H9 (cell line): ENCODE results near the gene ZNF423. TPM values are rescaled to one million over a fixed set of nuclear protein-coding genes. Genes with fewer than 3 reads are reported as not detected.
A peak's percentile ranks its signal among the peaks of the same experiment; 100 is the strongest.

ENCODE experiments used
- DNase-seq: peaks from one replicate; pipeline ENCODE4 v3.0.0-alpha.2; 2017
- H2AFZ ChIP-seq: one replicate; pipeline ENCODE4 v1.6.1; 2013; ENCODE audit warnings: mild to moderate bottlenecking, low read length, control low read depth, moderate library complexity
- H2AK5ac ChIP-seq: 2 replicates; pipeline ENCODE4 v1.6.1; 2013; ENCODE audit warnings: low read length, control low read depth, mixed read lengths; ENCODE audit not compliant: insufficient read length
- H2BK120ac ChIP-seq: one replicate; pipeline ENCODE4 v1.6.1; 2013; ENCODE audit warnings: low read depth, mild to moderate bottlenecking, low read length, control low read depth, inconsistent platforms; ENCODE audit not compliant: poor library complexity, severe bottlenecking
- H2BK12ac ChIP-seq: 2 replicates; pipeline ENCODE4 v1.6.1; 2013; ENCODE audit warnings: low read length, control low read depth, mixed read lengths, low read depth; ENCODE audit not compliant: insufficient read length
- H2BK15ac ChIP-seq: 2 replicates; pipeline ENCODE4 v1.6.1; 2013; ENCODE audit warnings: low read depth, low read length, control low read depth
- H2BK20ac ChIP-seq: one replicate; pipeline ENCODE4 v1.6.1; 2013; ENCODE audit warnings: low read depth, mild to moderate bottlenecking, low read length, control low read depth, inconsistent platforms; ENCODE audit not compliant: poor library complexity, severe bottlenecking
- H2BK5ac ChIP-seq: 2 replicates; pipeline ENCODE4 v1.6.1; 2013; ENCODE audit warnings: low read length, control low read depth, mixed read lengths; ENCODE audit not compliant: insufficient read length
- H3K14ac ChIP-seq: 2 replicates; pipeline ENCODE4 v1.6.1; 2013; ENCODE audit warnings: low read length, control low read depth; ENCODE audit not compliant: insufficient read depth
- H3K18ac ChIP-seq: 2 replicates; pipeline ENCODE4 v1.6.1; 2013; ENCODE audit warnings: low read depth, mild to moderate bottlenecking, mixed read lengths, low read length, control low read depth; ENCODE audit not compliant: insufficient read length
- H3K23ac ChIP-seq: 2 replicates; pipeline ENCODE4 v1.6.1; 2013; ENCODE audit warnings: low read length, control low read depth, mixed read lengths, low read depth; ENCODE audit not compliant: insufficient read length
- H3K23me2 ChIP-seq: 2 replicates; pipeline ENCODE4 v1.6.1; 2013; ENCODE audit warnings: low read depth, mild to moderate bottlenecking, mixed read lengths, low read length, control low read depth; ENCODE audit not compliant: insufficient read length, poor library complexity, severe bottlenecking
- H3K27ac ChIP-seq: 2 replicates; pipeline ENCODE4 v1.5.1; 2013; ENCODE audit warnings: low read length, control low read depth, mixed read lengths, low read depth; ENCODE audit not compliant: insufficient read length
- H3K27me3 ChIP-seq: 2 replicates; pipeline ENCODE4 v1.6.1; 2013; ENCODE audit warnings: low read length, control low read depth, inconsistent platforms; ENCODE audit not compliant: insufficient read depth
- H3K4ac ChIP-seq: 2 replicates; pipeline ENCODE4 v1.6.1; 2013; ENCODE audit warnings: low read depth, mild to moderate bottlenecking, control low read depth, inconsistent platforms, low read length, moderate library complexity
- H3K4me1 ChIP-seq: 2 replicates; pipeline ENCODE4 v1.6.1; 2013; ENCODE audit warnings: low read length, control low read depth, inconsistent platforms; ENCODE audit not compliant: insufficient read depth
- H3K4me2 ChIP-seq: 2 replicates; pipeline ENCODE4 v1.6.1; 2013; ENCODE audit warnings: low read length, control low read depth, mixed read lengths; ENCODE audit not compliant: insufficient read length, insufficient read depth
- H3K56ac ChIP-seq: 2 replicates; pipeline ENCODE4 v1.6.1; 2013; ENCODE audit warnings: low read depth, mild to moderate bottlenecking, mixed read lengths, low read length, control low read depth; ENCODE audit not compliant: insufficient read length
- H3K79me1 ChIP-seq: 2 replicates; pipeline ENCODE4 v1.6.1; 2013; ENCODE audit warnings: low read depth, mild to moderate bottlenecking, moderate library complexity, low read length, control low read depth, inconsistent platforms; ENCODE audit not compliant: insufficient read depth, poor library complexity, severe bottlenecking
- H3K79me2 ChIP-seq: 2 replicates; pipeline ENCODE4 v1.6.1; 2013; ENCODE audit warnings: low read length, control low read depth, inconsistent platforms; ENCODE audit not compliant: insufficient read depth
- H3K9ac ChIP-seq: 2 replicates; pipeline ENCODE4 v1.6.1; 2013; ENCODE audit warnings: low read length, control low read depth, mixed read lengths; ENCODE audit not compliant: insufficient read length; ENCODE audit errors: extremely low read depth
- H3K9me3 ChIP-seq: one replicate; pipeline ENCODE4 v1.6.1; 2013; ENCODE audit warnings: low read depth, low read length, inconsistent platforms; ENCODE audit not compliant: control insufficient read depth
- H3T11ph ChIP-seq: one replicate; pipeline ENCODE4 v1.6.1; 2013; ENCODE audit warnings: mild to moderate bottlenecking, low read length, control low read depth, inconsistent platforms
- H4K20me1 ChIP-seq: one replicate; pipeline ENCODE4 v1.6.1; 2013; ENCODE audit not compliant: control insufficient read depth, insufficient read length, insufficient read depth
- H4K5ac ChIP-seq: 2 replicates; pipeline ENCODE4 v1.6.1; 2013; ENCODE audit warnings: low read depth, mild to moderate bottlenecking, mixed read lengths, low read length, control low read depth; ENCODE audit not compliant: insufficient read length
- H4K8ac ChIP-seq: replicated peaks from 2 replicates; pipeline ENCODE4 v1.6.1; 2013; ENCODE audit warnings: low read length, control low read depth, mixed read lengths, low read depth; ENCODE audit not compliant: insufficient read length
- H4K91ac ChIP-seq: 2 replicates; pipeline ENCODE4 v1.6.1; 2013; ENCODE audit warnings: low read depth, mild to moderate bottlenecking, moderate library complexity, mixed read lengths, low read length, control low read depth; ENCODE audit not compliant: insufficient read length
- H3K27ac Mint-ChIP-seq, 3 experiments: 2 replicates in 2 of 3; 3 replicates in 1 of 3; pipeline ENCODE4 v1.8.0; 2020 to 2021; ENCODE audit warnings: mixed read lengths in 3 of 3, mild to moderate bottlenecking in 1 of 3, moderate library complexity in 1 of 3
- H3K27me3 Mint-ChIP-seq: 2 replicates; pipeline ENCODE4 v1.8.0; 2021; ENCODE audit warnings: low read depth, mild to moderate bottlenecking, moderate library complexity, mixed read lengths
- H3K36me3 Mint-ChIP-seq, 3 experiments: 2 replicates in 2 of 3; 3 replicates in 1 of 3; pipeline ENCODE4 v1.8.0; 2020 to 2021; ENCODE audit warnings: low read depth in 3 of 3, mixed read lengths in 3 of 3; ENCODE audit not compliant: insufficient read depth in 1 of 3
- H3K4me1 Mint-ChIP-seq, 2 experiments: 2 replicates each; pipeline ENCODE4 v1.8.0; 2020; ENCODE audit warnings: mixed read lengths in 2 of 2
- H3K4me3 Mint-ChIP-seq, 2 experiments: 2 replicates in 1 of 2; 3 replicates in 1 of 2; pipeline ENCODE4 v1.8.0; 2020 to 2021; ENCODE audit warnings: mild to moderate bottlenecking in 2 of 2, mixed read lengths in 2 of 2, moderate library complexity in 1 of 2
- H3K9me3 Mint-ChIP-seq, 2 experiments: 2 replicates in 1 of 2; 3 replicates in 1 of 2; pipeline ENCODE4 v1.8.0; 2020; ENCODE audit warnings: mild to moderate bottlenecking in 2 of 2, mixed read lengths in 2 of 2, moderate library complexity in 1 of 2
- WGBS: extraction: QIAGEN DNeasy Blood & Tissue Kit; methylation state at CpG from one replicate; pipeline ENCODE4 v1.1.7; 2013; ENCODE audit warnings: missing lambda C conversion rate, low lambda C conversion rate, mixed read lengths; ENCODE audit not compliant: insufficient read length; ENCODE audit errors: extremely low coverage; 5-methylcytosine and 5-hydroxymethylcytosine counted together
- total RNA-seq: library from RNA; stranded (reverse); gene quantifications from 2 replicates; pipeline ENCODE4 v1.2.1, GENCODE V29; 2021
- TF ChIP-seq, protein P1 (sequence below): fragments of 200-600 bp; sonication (generic); conservative IDR thresholded peaks from 3 replicates; pipeline ENCODE4 v1.8.0; 2021; ENCODE audit warnings: antibody characterized with exemption, mild to moderate bottlenecking

The ZNF423 gene
- total RNA-seq, 1 experiment from 2014 or later = 51.5 TPM

DNA sequence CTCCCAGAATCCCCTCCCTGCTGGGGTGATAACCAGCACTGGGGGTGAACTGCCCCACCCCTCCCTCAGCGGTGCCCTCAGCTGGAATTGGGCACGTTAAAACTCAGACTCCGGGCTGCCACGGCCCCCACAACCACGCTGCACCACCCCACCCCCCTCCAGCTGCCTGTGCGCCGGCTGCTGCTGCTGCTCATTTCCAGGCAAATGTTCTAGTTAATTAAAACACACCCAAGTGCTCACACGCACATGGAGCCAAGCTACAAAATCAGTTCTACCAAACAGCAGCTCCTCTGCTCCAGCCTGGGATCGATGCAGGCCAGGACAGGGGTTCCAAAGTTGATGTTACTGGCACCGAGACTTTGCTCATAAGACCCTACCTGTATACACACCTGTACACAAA is 180.5 kb downstream of the ZNF423 start:
- Histone ChIP-seq H3K79me1 (no peaks in the 10 kb centered on the region), H3K23me2 (no peaks in the 10 kb centered on the region), H2AFZ (no peak overlapping the region), H3K27me3 (no peaks in the 10 kb centered on the region), H3T11ph (no peak overlapping the region), H2BK5ac (no peak overlapping the region), H3K18ac (no peak overlapping the region), H4K5ac (no peak overlapping the region), H2BK15ac (no peak overlapping the region), H2BK20ac (no peak overlapping the region), H3K14ac (no peak overlapping the region), H3K27ac (no peak overlapping the region), H3K9ac (no peak overlapping the region), H3K4me2 (no peak overlapping the region), H4K8ac (no peak overlapping the region), H4K20me1 (no peaks in the 10 kb centered on the region), H3K9me3 (peaks cover 8% of the 10 kb centered on the region), H2BK120ac (no peak overlapping the region), H3K23ac (no peak overlapping the region), H3K4me1 (no peaks in the 10 kb centered on the region), H3K56ac (no peak overlapping the region), H2BK12ac (no peak overlapping the region), H4K91ac (no peak overlapping the region), H2AK5ac (no peak overlapping the region), H3K79me2 (no peaks in the 10 kb centered on the region), H3K4ac (no peak overlapping the region)
- TF ChIP-seq, protein P1, sequence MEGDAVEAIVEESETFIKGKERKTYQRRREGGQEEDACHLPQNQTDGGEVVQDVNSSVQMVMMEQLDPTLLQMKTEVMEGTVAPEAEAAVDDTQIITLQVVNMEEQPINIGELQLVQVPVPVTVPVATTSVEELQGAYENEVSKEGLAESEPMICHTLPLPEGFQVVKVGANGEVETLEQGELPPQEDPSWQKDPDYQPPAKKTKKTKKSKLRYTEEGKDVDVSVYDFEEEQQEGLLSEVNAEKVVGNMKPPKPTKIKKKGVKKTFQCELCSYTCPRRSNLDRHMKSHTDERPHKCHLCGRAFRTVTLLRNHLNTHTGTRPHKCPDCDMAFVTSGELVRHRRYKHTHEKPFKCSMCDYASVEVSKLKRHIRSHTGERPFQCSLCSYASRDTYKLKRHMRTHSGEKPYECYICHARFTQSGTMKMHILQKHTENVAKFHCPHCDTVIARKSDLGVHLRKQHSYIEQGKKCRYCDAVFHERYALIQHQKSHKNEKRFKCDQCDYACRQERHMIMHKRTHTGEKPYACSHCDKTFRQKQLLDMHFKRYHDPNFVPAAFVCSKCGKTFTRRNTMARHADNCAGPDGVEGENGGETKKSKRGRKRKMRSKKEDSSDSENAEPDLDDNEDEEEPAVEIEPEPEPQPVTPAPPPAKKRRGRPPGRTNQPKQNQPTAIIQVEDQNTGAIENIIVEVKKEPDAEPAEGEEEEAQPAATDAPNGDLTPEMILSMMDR = no peak
- Mint-ChIP-seq H3K4me3 (no peak overlapping the region), H3K9me3 (peaks cover 5 to 6% of the 10 kb centered on the region in 2 experiments; a peak in 4 of 5 replicates), H3K27me3 (no peaks in the 10 kb centered on the region), H3K27ac (peak overlapping the region in 2 of 3 experiments; percentile 20 to 90; a peak in 1 of 7 replicates), H3K36me3 (peaks cover 10 to 19% (median 13%) of the 10 kb centered on the region in 3 experiments), H3K4me1 (peaks cover 4 to 9% of the 10 kb centered on the region in 2 experiments; a peak in 3 of 4 replicates)
- WGBS = no CpG with 5 or more reads among the region's 10 CpGs
- no peak for DNase-seq
